Measurements from ENCODE around the gene SEMA3A. TPM values are rescaled to one million over a fixed set of nuclear protein-coding genes. Genes with fewer than 3 reads are reported as not detected.

The SEMA3A gene
- total RNA-seq, 3 donors from 2014 or later, result 4.5 to 76.7 (median 9.7) TPM

DNA sequence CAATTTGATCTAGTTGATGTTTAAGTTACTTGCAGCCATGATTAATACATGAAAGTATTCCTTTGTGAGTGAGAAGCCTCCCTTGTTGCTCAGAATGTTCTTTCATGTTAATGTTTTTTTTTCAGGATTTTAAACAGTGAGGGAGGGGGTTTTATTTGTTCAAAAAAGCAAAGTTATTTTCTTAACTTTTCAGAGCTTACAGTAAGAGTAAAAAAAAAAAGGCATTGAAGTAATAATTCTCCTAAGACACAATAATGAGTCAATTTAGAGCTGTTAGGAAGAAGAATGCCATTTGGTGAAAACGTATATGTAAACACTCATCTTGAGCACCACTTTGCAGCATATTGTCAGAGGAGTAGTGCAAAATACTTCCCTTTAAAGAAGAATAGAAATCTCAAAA is 105.8 kb downstream of the SEMA3A start:
- Histone ChIP-seq H3K36me3 (ENCODE audit: low read depth) (no peaks in the 10 kb centered on the region), H3K9me3 (no peaks in the 10 kb centered on the region), H3K4me1 (ENCODE audit: low read depth) (no peaks in the 10 kb centered on the region), H3K4me3 (no peak overlapping the region)
- DNase-seq (no peak), ATAC-seq (no peak)
- intact Hi-C loops (cut with DNase I, micrococcal nuclease), result no loop called here
- TF ChIP-seq, protein P1, sequence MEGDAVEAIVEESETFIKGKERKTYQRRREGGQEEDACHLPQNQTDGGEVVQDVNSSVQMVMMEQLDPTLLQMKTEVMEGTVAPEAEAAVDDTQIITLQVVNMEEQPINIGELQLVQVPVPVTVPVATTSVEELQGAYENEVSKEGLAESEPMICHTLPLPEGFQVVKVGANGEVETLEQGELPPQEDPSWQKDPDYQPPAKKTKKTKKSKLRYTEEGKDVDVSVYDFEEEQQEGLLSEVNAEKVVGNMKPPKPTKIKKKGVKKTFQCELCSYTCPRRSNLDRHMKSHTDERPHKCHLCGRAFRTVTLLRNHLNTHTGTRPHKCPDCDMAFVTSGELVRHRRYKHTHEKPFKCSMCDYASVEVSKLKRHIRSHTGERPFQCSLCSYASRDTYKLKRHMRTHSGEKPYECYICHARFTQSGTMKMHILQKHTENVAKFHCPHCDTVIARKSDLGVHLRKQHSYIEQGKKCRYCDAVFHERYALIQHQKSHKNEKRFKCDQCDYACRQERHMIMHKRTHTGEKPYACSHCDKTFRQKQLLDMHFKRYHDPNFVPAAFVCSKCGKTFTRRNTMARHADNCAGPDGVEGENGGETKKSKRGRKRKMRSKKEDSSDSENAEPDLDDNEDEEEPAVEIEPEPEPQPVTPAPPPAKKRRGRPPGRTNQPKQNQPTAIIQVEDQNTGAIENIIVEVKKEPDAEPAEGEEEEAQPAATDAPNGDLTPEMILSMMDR (IDR thresholded peaks at IDR 0.05), result no peak

DNA sequence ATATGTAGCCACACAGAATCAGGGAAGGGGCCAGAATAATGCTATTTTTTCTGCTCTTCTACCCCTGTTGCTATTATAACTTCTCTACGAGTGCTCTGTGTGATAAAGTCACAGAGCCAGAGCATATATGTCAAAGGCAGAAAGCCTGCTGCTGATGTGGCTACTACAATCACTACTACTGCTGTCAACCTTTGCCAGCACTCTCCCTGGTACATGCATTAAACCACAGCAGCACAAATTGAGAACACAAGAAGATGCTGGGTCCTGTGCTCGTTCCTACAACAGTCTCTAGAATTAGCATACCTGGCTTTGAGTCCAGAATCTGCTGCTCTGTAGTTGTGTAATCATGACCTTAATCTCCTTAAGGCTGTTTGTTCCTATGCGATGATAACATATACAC is 108.6 kb downstream of the SEMA3A start:
- DNase-seq (no peak), ATAC-seq (no peak)
- Histone ChIP-seq H3K4me1 (ENCODE audit: low read depth) (no peaks in the 10 kb centered on the region), H3K9me3 (no peaks in the 10 kb centered on the region), H3K4me3 (no peak overlapping the region), H3K36me3 (ENCODE audit: low read depth) (no peaks in the 10 kb centered on the region)
- TF ChIP-seq, protein P1 (IDR thresholded peaks at IDR 0.05), result no peak
- intact Hi-C loops (cut with DNase I, micrococcal nuclease), result no loop called here

DNA sequence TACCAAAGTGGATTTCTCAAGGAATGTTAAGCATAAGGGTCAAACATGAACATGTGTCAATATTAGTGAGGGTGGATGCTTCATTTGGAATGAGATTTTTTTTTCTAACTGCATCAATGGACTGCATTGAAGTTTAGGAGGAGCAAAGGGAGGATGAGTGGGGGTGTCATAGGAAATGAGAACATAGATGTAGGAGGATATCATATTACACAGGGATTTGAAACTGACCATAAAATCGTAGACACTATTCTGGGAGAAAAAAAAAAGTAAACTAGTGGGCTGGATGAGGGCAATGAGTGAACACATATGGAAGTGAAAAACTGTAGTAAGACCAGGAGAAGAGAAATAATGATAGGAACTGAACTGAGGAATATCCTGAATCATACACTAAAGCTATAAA is 109.4 kb downstream of the SEMA3A start:
- TF ChIP-seq, protein P1 (IDR thresholded peaks at IDR 0.05), result no peak
- intact Hi-C loops (cut with DNase I, micrococcal nuclease), result no loop called here
- Histone ChIP-seq H3K4me1 (ENCODE audit: low read depth) (no peaks in the 10 kb centered on the region), H3K4me3 (no peak overlapping the region), H3K36me3 (ENCODE audit: low read depth) (no peaks in the 10 kb centered on the region), H3K9me3 (no peaks in the 10 kb centered on the region)
- no peak for DNase-seq
- no peak for ATAC-seq

DNA sequence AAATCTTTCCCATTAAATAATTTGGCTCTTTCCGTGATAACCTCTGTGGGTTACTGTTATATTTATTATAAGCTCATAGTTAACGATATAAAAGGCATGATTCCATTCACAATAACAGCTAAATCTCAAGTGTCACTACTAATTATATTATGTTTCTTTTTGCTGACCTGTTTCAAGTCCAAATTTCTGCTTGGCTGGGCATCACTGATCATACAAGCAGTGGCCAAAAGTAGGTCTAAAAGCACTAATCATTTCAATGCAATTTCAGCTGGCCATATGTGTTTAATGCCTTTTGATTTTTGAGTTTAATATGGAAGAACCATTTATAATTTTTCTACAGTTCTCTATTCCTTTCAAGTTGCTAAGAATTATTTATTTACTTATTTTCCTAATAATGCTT is 110.7 kb downstream of the SEMA3A start:
- Histone ChIP-seq H3K36me3 (ENCODE audit: low read depth) (no peaks in the 10 kb centered on the region), H3K4me3 (no peak overlapping the region), H3K9me3 (no peaks in the 10 kb centered on the region), H3K4me1 (ENCODE audit: low read depth) (no peaks in the 10 kb centered on the region)
- DNase-seq, result no peak
- intact Hi-C loops (cut with DNase I, micrococcal nuclease), result no loop called here
- TF ChIP-seq, protein P1 (IDR thresholded peaks at IDR 0.05), result no peak
- no peak for ATAC-seq

DNA sequence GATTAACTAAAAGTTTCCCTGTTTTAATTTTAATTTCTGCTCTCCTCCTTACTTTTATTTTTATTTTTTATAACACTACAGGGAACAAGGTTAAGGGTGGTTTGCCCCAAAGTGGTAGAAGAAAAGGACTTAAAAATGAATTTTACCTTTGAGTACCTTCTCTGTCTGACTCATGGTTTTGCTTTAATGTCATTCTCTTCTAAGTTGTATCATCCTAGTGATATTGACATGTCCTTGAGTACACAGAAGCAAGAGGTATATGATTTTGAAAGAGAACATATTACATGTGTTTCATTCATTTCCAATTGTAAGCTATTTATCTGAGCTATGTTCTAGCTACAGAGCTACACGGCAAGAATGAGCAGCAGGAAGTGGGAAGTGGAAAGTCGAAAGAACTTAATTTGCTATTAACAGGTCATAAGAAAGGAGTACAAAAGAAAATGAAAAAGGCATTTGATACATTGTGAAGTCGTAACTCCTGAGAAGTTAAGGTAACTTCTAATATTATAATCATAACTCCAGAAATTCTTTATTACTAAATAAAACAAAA is 112.5 kb downstream of the SEMA3A start:
- H3K36me3 ChIP-seq (ENCODE audit: low read depth), result no peaks in the 10 kb centered on the region
- no peaks in the 10 kb centered on the region for H3K4me1 ChIP-seq (ENCODE audit: low read depth)
- no peaks in the 10 kb centered on the region for H3K9me3 ChIP-seq
- no peak overlapping the region for H3K4me3 ChIP-seq
- DNase-seq (no peak), ATAC-seq (no peak)
- TF ChIP-seq, protein P1 (IDR thresholded peaks at IDR 0.05), result no peak
- intact Hi-C loops (cut with DNase I, micrococcal nuclease), result no loop called here

DNA sequence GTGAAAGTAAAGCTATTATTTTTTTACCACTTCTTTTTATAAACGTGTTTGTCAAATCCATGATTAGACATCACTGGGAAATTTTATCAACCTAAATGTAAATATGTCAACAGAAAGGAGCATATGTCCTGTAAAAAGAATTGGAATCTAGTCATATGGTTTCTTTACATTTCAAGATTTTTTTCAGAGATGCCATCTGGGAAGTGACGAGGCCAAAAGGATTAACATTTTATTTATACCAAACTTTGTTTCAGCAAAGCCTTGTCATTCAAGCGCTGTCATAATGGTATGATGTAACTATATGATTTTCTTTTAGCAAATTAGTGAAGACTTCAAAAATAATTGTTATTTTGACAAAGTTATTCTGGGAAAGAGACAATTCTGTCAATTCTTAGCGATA is 117.3 kb downstream of the SEMA3A start:
- intact Hi-C loops (cut with DNase I, micrococcal nuclease), result no loop called here
- DNase-seq (no peak), ATAC-seq (no peak)
- Histone ChIP-seq H3K4me3 (no peak overlapping the region), H3K36me3 (ENCODE audit: low read depth) (no peaks in the 10 kb centered on the region), H3K4me1 (ENCODE audit: low read depth) (no peaks in the 10 kb centered on the region), H3K9me3 (no peaks in the 10 kb centered on the region)
- TF ChIP-seq, protein P1 (IDR thresholded peaks at IDR 0.05), result no peak

Measured in mucosa of descending colon (tissue), 3 donors.